ENCODE measurements around the gene LMNB1.

GRCh38 chr5:126755593-126755992 is 21.3 kb upstream of the LMNB1 start:
- TF ChIP-seq CTCF (conservative IDR thresholded peaks at IDR 0.05; ENCODE audit: low read depth in 2 of 2) = no peak
- TF ChIP-seq JUNB (IDR thresholded peaks at IDR 0.05; ENCODE audit: unreplicated experiment) = no peak
- TF ChIP-seq EZH2 (IDR thresholded peaks at IDR 0.05; ENCODE audit: low read depth, unreplicated experiment) = no peak
- no peak for TF ChIP-seq POLR2AphosphoS5 (IDR thresholded peaks at IDR 0.05; ENCODE audit: low read depth)
- TF ChIP-seq REST (IDR thresholded peaks at IDR 0.05; ENCODE audit: unreplicated experiment) = no peak
- TF ChIP-seq ETS1 (IDR thresholded peaks at IDR 0.05) = no peak

All from GM23338 (cell line).